ENCODE results near the gene UBE2D2.

UBE2D2 gene

DNA sequence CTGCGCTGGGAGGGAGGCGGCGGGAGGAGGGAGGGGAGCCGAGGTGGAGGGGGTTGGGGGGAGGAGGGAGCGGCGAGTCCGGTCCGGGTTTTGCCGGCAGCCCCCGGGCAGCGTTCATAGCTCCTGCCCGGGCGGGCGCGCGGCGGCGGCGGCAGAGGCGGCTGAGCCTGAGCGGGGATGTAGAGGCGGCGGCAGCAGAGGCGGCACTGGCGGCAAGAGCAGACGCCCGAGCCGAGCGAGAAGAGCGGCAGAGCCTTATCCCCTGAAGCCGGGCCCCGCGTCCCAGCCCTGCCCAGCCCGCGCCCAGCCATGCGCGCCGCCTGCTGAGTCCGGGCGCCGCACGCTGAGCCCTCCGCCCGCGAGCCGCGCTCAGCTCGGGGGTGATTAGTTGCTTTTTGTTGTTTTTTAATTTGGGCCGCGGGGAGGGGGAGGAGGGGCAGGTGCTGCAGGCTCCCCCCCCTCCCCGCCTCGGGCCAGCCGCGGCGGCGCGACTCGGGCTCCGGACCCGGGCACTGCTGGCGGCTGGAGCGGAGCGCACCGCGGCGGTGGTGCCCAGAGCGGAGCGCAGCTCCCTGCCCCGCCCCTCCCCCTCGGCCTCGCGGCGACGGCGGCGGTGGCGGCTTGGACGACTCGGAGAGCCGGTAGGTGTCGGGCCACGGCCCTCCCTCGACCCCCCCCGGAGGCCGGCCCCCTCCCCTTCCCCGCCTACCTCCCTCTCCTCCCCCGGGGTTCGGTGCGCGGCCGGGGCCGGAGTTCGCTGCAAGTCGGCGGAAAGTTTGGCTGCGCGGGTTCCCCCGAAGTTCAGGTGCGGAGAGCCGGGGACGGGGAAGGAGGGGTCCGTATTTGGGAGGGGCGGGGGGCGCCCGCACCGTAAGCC is 87.3 kb downstream of the UBE2D2 start, which contains the start of gene CXXC5:
Gene CXXC5 (plus strand): TSS at position 145 of the 877 bp plus-strand sequence. CDS start 32,175 bp downstream, outside the sequence.
- DNase-seq (ENCODE audit: low spot score): peak; percentile 96

DNA sequence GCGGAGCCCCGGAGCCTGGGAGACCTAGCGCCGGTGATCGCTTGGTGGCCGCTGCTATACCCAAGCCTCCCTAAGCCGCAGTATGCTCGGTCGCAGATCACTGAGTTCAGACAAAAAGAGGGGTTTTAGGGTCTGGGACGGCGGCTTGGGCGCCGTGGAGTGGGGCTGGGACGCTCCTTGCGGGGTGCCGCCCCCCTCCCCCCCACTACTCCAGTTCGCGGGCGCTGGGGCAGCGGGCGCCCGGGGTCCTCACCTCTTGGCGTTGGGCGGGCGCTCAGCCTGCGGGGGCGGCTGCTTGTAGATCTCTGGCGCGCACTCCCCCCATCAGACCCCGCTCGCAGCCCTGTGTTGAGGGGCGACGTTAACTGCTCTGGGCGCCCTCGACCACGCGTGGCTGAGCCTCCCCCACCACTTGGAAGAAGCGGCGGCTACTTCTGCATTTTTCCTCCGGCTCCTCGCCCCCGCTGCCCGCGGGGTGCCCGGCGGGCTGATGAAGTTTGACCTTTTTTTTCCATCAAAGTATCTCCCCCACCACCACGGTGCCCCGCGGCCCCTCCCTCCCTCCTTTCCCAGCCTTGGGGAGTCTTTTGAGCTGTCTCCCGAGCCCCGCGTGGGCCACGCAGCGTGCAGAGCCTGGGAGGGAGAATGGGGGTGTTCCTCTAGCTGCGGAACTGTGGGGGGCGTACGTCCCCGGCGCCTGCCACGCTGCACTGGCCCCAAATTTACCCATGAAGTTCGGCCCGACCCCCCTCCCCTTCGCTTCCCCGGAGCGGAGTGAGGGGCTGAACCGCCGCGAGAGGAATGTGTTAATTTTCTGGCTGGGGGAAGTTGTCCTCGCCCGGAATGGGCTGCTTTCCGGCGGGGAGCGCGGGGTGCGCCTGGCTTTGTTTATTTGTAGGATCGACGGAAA is 88.2 kb downstream of the UBE2D2 start:
- DNase-seq (ENCODE audit: low spot score): no peak

DNA sequence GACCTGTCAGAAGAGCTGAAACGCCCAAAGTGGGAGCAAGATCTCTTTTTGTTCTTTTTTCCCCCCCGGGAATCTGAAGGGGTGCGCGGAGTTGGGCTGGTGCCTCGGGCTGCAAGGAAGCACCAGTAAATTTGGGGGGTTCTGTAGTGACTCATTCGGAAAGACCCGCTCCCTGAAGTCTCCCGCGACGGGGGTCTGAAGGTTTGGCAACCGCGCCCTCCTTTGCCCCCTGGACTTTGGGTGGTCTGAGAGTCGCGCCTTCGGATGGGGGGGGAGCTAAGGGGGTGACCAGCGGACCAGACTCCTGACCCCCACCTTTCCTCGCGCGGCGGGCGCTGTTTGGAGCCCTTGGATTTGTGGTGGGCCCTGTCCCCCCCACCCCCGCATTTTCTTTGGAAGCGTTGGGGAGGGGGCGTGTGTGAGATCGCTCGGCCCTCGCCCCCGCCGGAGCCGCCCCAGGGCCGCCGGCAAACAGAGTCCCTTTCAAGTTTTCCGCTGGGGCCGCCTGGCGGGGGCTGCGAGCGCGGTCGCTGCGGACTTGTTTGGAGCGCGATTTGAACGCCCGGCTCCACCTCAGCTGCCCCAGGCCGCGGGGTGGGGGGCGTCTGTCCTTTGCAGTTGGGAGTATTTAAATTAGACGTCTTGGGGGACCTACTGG is 89.0 kb downstream of the UBE2D2 start:
- peak; percentile 50 for DNase-seq (ENCODE audit: low spot score)

DNA sequence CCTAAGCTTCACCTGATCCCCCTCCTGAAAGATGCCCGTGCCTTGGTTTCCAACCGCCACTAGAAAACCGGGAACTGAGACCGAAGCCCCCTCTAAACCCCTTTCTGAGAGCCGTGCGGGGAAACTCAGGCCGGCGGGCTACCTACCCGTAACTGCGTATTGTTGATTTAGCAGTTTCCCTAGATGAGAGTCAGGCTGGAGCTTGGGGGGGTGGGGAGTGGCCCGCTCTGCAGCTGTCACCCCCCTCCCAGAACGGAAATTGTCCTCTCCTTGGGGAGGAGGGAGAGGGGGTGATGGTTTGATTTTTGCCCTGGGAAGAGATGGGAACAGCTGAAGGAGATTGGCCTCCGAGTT is 89.5 kb downstream of the UBE2D2 start:
- no peak for DNase-seq (ENCODE audit: low spot score)

DNA sequence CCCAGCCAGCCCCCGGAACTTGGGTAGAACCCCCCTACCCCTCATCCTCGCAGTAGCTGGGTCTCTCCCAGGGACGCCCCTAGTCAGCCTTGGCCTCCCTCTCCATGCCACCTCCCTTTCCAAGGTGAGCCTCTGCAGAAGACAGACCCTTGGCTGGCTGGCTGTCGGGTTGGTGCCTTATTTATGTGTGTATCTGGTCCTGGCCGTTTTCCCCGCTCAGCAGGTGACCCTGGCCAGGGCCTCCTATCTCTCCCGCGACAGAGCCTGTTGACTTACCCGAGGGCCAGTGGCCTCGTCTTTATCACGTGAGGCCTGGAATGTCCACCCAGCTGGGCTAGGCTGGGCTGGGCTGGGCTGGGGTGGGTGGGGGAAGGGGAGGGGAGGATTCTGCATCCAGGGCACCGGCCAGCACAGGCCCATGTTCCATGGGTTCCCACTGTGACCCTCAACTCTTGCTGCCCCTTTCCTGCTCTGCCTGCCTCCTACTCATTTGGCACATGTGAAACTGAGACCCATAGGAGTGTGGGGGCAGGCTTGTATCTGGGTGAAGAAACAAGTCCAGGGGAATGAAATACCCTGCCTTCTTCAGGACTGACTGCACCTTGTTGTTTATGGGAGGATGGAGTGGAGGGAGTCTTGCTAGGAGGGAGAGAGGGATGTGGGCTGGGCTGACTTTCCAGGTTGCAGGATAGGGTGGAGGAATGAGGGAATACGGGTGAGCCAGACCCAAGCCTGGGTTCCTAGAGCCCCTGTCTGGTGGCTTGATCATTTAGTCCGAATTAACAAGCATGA is 90.1 kb downstream of the UBE2D2 start:
- DNase-seq (ENCODE audit: low spot score): peak; percentile 69

DNA sequence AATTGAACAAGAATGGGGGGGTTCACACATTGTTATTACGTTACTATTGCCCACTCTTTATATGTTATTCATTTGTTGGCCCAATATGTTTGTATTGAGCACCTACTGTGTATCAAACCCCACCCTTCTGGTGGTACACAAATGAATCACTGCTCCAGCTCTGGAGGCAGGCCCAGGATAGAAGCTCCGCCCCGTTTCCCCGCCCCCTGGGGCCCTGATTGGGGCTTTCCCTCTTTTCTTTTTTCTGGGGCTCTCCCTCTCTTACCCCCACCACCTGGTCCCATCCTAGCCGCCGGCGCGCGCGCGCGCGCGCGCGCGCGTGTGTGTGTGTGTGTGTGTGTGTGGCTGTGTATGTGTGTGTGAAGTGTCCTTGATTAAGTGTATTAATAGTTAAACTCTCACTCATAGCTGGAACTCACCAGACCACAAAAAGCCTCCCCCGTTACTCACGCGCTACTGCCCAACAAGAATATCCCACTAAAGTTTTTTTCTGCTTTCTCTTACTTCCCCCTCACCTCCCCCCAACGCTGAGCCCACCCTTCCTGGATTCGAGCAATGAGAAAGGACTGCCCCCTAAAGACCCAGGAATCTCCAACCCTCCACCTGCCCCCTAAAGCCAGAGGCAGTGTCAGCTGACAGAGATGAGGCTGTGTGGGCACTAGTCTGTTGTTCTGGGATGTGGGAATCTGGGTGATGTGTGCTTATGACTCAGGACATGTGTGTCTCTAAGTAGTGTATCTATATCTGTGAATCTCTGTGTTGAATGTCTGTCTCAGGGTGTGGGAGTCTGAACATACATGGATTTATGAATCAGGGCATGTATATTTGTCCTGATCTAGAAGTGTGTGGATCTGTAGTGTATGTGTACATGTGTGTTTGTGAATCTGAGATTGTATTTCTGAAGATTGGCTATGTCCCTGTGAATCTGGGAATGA is 91.0 kb downstream of the UBE2D2 start:
- DNase-seq (ENCODE audit: low spot score): peak; percentile 92

DNA sequence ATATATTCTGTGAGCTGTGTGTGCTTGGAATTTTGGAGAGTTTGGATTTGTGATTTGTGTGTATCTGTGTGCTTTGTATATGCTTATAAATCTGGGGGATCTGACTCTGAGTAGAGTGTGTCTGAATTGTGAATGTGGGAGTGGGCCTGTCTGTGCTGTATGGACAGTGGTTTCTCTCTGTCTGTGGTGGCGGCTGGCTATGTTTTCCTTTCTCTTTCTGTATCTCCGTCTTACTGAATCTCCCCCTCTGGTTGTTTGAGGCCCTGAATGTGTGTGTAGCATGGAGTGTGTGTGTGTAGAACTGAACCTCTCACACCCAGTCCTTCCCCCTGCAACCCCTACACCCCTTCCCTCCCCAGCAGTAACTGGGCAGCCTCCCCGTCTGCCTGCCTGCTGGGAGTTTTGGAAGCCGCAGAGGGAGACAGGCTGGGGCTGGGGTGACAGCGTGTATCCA is 91.7 kb downstream of the UBE2D2 start:
- no peak for DNase-seq (ENCODE audit: low spot score)

DNA sequence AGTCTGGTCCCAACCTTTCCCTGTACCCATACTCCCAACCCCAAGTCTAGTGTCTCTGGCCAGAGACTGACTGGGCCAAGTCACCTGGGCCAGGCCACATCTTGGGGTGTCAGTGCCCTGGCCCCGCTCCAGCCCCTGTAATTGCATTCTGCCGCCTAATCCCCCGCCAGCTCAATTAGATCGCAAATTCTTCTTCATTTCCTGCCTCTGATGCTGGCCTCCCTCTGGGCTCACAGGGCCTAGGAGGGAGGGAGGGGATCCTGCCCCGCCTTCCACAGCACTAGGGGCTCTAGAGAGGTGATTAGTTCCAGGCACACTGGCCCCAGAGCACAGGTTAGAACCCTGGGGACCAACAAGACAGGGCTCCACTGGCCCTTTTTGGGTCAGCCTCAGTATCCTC is 92.5 kb downstream of the UBE2D2 start:
- DNase-seq (ENCODE audit: low spot score): no peak

DNA sequence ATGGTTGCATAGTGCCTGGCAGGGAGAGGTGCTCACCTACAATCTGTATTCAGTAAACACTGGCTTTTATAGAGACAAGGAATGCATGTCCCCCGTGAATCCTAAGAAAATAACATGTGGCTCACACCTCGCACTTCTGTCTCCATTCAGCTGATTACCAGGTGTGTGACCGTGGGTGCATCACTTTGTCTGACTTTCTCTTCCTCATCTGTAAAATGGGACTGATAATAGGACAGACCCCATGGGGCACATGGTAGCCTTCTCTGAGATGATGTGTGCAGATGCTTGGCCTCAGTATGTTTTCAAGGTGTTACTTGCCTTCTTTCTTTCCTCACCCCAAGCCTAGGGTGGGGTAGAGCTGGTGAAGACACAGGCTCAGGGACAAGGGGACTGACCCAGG is 93.3 kb downstream of the UBE2D2 start:
- DNase-seq (ENCODE audit: low spot score): no peak

DNA sequence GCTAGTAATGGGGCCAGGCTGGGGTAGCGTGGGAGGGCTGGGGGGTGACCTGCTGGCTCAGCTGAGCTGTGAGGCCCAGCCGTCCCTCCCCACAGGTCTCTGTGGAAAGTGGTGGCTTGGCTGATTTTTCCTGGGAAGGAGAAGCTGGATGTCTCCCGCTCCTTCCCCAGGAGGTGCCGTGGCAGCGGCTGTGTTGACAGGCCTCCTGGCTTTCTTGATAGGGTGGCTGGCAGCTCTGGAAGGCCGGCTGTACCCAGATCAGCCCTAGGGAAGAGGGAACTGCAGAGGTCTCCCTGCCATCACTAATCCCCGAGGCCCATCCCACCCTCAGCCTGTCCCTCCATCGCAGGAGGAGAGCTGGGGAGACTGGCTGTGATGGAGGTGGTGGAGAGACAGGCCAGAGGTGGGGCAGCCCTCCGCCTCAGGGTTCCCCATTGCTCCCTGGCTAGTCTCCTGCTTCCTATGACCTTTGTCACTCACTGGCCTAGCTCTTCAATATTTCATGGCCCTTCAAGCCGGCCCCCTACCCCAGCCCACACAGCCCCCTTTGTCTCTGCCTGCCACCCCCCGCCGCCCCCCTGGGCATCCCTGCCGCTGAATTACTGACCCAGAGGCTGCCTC is 93.8 kb downstream of the UBE2D2 start:
- no peak for DNase-seq (ENCODE audit: low spot score)

DNA sequence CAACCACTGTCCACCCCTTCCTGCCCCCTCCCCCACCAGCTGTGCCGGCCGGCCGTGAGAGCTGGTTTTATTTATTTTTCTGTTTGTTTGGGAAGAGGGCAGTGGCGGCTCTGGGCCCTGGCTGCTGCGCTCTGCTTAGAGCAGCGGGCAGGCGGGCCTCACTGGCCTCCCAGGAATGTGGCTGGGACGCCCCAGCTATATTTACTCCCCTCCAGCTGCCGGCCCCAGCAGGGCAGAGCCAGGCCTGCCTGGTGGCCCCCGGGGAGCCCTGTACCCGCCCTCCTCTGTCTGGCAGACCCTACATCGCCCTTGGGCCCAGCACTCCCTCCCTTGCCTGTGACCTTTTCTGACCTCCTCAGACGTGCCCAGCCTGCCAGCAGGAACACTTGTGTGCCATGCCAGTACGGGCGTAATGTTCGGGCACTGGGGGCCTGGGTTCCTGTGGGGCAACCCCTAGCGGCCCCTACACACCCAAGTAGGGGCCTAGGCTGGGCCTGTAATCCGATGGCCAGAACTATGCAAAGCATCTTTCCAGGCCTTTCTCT is 94.7 kb downstream of the UBE2D2 start:
- peak; percentile 71 for DNase-seq (ENCODE audit: low spot score)

DNA sequence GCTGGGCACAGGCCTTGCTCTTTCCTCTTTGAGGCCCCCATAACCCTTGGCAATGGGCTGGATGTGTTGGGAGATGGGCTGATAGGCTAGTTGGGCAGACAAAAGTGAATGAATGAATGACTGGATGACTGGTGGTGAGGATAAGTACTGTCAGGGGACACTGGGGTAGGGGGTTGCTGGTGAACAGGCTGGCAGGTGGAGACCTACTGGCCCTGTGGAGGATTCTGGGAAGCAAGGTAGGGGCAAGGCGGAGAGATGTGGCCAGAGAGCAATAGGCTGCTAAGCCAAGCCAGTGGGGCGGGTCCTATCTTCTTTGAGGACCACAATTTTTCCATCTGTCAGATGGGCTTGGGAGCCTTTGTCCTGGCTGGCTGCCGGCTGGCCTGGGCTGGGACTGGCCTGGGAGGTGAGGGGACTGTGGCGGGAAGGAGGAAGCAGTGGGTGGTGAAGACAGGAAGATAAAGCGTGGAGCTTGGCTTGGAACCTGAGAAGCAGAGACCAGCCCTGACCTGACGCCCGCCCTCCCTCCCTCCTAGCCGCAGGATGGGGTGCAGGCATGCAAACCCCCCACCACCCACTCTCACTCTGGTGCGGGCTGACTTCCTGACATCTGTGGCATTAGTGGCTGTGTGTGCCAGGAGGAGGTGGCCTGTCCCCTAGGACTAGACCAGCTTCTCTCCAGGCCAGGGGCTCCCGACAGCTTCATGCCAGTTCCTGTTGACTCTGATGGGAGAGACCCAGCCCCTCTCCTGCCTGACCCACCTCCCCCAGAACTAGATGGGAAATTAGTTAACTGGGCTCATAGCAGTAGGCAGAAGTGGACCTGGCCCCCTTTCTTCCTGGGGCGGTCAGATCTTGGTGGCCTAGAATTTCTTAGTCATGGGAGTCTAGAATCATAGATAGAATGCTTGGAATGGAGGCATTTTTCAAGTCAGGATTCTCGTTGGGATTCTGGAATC is 96.5 kb downstream of the UBE2D2 start:
- peak; percentile 61 for DNase-seq (ENCODE audit: low spot score)

DNA sequence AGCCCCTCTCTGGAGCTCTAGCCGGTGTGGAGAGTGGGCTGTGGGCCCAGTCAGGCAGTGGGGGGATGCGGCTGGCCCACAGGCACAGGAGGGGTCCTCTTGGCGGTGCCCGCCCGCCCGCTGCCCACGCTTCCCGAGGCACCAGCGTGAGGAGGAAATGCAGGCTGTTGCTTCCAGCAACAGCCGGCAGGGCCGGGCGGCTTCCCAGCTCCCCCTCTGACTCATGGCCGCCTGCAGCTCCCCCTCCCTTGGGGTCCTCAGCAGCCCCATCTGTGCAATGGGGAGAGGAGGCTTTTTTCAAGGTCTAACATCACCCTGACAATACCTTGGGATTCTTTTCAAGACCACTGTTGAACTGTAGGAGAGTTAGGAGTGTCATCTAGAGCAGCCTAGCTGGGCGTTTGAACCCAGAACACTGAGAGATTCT is 97.4 kb downstream of the UBE2D2 start:
- DNase-seq (ENCODE audit: low spot score): peak; percentile 79

DNA sequence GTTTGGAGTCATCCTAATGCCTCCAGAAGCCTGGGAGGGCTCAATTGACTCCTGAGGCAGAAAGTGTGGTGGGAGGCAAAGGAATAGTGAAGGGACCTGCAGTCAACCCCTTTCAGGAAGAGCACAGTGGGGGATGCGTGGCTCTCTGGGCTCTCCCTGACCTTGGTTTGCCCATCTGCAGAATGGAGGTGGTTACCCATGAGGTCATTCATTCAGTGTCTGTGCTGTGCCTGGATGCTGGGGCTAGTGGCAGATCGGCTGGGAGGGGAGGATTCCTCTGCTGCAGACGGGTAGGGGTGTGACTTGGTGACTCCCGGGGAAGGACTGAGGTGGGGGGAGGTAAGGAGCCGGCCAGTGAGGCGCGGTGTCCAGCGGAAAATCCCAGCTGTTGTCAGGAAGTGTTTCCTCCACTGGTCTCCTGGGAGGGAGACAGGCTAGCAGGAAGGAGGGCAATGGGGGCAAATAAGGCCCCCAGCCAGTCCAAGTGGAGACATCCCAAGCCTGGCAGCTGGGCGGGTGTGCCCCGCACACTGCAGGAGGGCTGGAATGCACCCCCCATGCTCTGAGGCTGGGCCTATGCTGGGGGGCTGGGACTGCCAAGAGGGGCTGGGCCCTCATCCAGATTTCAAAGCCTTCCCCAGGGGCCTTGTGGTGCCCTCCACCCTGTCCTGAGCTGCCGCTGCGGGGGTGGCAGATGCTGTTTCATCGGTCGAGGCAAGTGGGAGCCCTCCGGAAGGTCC is 98.0 kb downstream of the UBE2D2 start:
- peak; percentile 82 for DNase-seq (ENCODE audit: low spot score)

DNA sequence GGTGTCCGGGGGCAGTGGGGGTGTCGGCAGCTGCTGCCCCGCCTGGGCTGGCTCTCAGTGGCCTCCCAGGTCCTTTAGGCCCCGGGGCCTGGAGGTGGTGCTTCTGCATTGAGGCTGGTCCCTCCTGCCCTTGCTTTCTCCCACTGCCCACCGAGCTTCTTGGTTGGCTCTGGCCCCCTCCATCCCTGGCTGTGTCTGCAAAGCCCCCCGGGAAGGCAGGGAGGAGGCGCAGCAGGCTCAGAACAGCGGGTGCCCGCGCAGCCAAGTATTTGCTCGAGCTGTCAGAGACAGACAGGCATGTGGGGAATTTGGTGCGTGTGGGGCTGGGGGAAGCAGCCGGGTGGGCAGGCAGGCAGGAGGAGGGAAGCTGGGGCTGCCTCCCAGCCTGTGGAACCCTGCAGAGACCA is 98.6 kb downstream of the UBE2D2 start:
- DNase-seq (ENCODE audit: low spot score): no peak

DNA sequence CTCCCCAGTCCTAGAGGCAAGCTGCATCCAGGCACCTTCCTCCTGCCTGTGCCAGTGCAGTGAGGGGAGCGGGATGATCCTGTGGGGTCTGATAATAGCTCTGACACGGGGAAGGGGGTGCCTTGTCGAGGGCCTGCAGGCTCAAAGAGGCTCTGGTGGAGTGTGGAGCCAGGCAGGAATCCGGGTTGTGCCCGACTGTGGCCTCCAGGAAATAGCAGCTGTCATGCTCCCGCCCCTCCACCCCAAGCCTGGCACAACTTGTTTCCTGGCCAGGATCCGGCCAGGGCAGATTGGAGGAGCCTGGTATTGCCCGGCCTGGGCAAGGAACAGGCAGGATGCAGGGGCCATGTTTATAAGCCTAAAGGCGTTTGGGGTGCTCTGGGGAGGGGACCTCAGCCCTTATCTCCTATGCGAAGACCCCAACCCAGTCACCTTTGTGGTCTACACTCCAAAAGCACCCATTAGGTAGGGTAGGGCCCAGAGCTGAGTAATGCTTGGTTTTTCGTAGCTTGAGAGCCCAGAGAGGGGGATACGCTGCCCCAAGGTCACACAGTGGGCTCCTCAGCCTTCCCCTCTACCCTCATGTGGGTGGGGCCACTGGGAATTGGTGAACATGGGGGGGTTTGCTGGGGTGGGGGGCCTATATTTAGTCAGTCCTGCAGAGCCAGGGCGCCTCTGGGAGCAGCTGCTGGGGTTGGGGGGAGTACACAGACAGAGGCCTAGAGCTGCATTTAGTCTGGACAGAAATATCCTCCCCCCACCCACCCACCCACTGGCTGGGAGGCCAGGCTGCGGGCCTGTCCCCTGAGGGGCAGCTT is 99.2 kb downstream of the UBE2D2 start:
- DNase-seq (ENCODE audit: low spot score): peak; percentile 56

Data from GM03348 (cell line).